Activated naive CD8-positive, alpha-beta T cell (primary cell): ENCODE measurements around the gene GLRX5.

Source experiments
- H3K27ac Mint-ChIP-seq: one replicate; pipeline ENCODE4 v1.8.0; 2021; ENCODE audit warnings: mixed read lengths
- H3K27me3 Mint-ChIP-seq: one replicate; pipeline ENCODE4 v1.8.0; 2021; ENCODE audit warnings: mixed read lengths
- H3K36me3 Mint-ChIP-seq: one replicate; pipeline ENCODE4 v1.8.0; 2021; ENCODE audit warnings: mixed read lengths
- H3K4me1 Mint-ChIP-seq: one replicate; pipeline ENCODE4 v1.8.0; 2021; ENCODE audit warnings: low read depth, mixed read lengths
- H3K4me3 Mint-ChIP-seq: one replicate; pipeline ENCODE4 v1.8.0; 2021; ENCODE audit warnings: mild to moderate bottlenecking, mixed read lengths
- H3K9me3 Mint-ChIP-seq: one replicate; pipeline ENCODE4 v1.8.0; 2021; ENCODE audit warnings: low read depth, mixed read lengths

The GLRX5 gene

GRCh38 chr14:95545515-95546168, 10.8 kb downstream of the GLRX5 start:
- Mint-ChIP-seq H3K27ac (no peak overlapping the region), H3K9me3 (no peaks in the 10 kb centered on the region), H3K4me1 (peaks cover 17% of the 10 kb centered on the region), H3K36me3 (peaks cover 11% of the 10 kb centered on the region), H3K4me3 (no peak overlapping the region), H3K27me3 (no peaks in the 10 kb centered on the region)

- H3K27me3 Mint-ChIP-seq: no peaks in the 10 kb centered on the region
- H3K36me3 Mint-ChIP-seq: peaks cover 11% of the 10 kb centered on the region
- no peak overlapping the region for H3K27ac Mint-ChIP-seq
- peaks cover 13% of the 10 kb centered on the region for H3K4me1 Mint-ChIP-seq
- no peak overlapping the region for H3K4me3 Mint-ChIP-seq
- H3K9me3 Mint-ChIP-seq: no peaks in the 10 kb centered on the region
Measured at GRCh38 chr14:95547272-95547625, 12.4 kb downstream of the GLRX5 start.

- Mint-ChIP-seq H3K4me1 (peaks cover 13% of the 10 kb centered on the region), H3K4me3 (no peak overlapping the region), H3K27me3 (no peaks in the 10 kb centered on the region), H3K27ac (no peak overlapping the region), H3K9me3 (no peaks in the 10 kb centered on the region), H3K36me3 (peaks cover 11% of the 10 kb centered on the region)
Measured at GRCh38 chr14:95547626-95548327, 12.9 kb downstream of the GLRX5 start.

GRCh38 chr14:95548328-95548929, 13.6 kb downstream of the GLRX5 start:
- Mint-ChIP-seq H3K36me3 (peaks cover 11% of the 10 kb centered on the region), H3K4me1 (peaks cover 13% of the 10 kb centered on the region), H3K27ac (no peak overlapping the region)

GRCh38 chr14:95549656-95550585, 15.1 kb downstream of the GLRX5 start:
- H3K36me3 Mint-ChIP-seq: peaks cover 7% of the 10 kb centered on the region
- no peaks in the 10 kb centered on the region for H3K27me3 Mint-ChIP-seq
- H3K9me3 Mint-ChIP-seq: no peaks in the 10 kb centered on the region
- H3K4me1 Mint-ChIP-seq: peaks cover 9% of the 10 kb centered on the region
- H3K4me3 Mint-ChIP-seq: no peak overlapping the region
- H3K27ac Mint-ChIP-seq: no peak overlapping the region

More at GRCh38 chr14:95548328-95548929, 13.6 kb downstream of the GLRX5 start:
- no peaks in the 10 kb centered on the region for H3K9me3 Mint-ChIP-seq
- H3K27me3 Mint-ChIP-seq: no peaks in the 10 kb centered on the region
- H3K4me3 Mint-ChIP-seq: no peak overlapping the region

GRCh38 chr14:95551435-95551834, 16.6 kb downstream of the GLRX5 start:
- Mint-ChIP-seq H3K27ac (no peak overlapping the region), H3K27me3 (no peaks in the 10 kb centered on the region), H3K9me3 (no peaks in the 10 kb centered on the region), H3K4me3 (no peak overlapping the region), H3K4me1 (no peaks in the 10 kb centered on the region), H3K36me3 (peaks cover 7% of the 10 kb centered on the region)

- no peaks in the 10 kb centered on the region for H3K27me3 Mint-ChIP-seq
- H3K4me3 Mint-ChIP-seq: no peak overlapping the region
Measured at GRCh38 chr14:95553141-95553540, 18.3 kb downstream of the GLRX5 start.

GRCh38 chr14:95555053-95555452, 20.2 kb downstream of the GLRX5 start:
- no peaks in the 10 kb centered on the region for H3K27me3 Mint-ChIP-seq
- no peaks in the 10 kb centered on the region for H3K9me3 Mint-ChIP-seq
- no peaks in the 10 kb centered on the region for H3K4me1 Mint-ChIP-seq
- H3K4me3 Mint-ChIP-seq: no peak overlapping the region
- no peak overlapping the region for H3K27ac Mint-ChIP-seq
- H3K36me3 Mint-ChIP-seq: no peaks in the 10 kb centered on the region

More at GRCh38 chr14:95553141-95553540, 18.3 kb downstream of the GLRX5 start:
- Mint-ChIP-seq H3K9me3 (no peaks in the 10 kb centered on the region), H3K4me1 (no peaks in the 10 kb centered on the region), H3K27ac (no peak overlapping the region), H3K36me3 (peaks cover 5% of the 10 kb centered on the region)

GRCh38 chr14:95557291-95557690, 22.4 kb downstream of the GLRX5 start:
- H3K4me3 Mint-ChIP-seq: no peak overlapping the region
- H3K27ac Mint-ChIP-seq: no peak overlapping the region
- peaks cover 3% of the 10 kb centered on the region for H3K4me1 Mint-ChIP-seq
- H3K36me3 Mint-ChIP-seq: no peaks in the 10 kb centered on the region
- H3K9me3 Mint-ChIP-seq: no peaks in the 10 kb centered on the region
- peaks cover 5% of the 10 kb centered on the region for H3K27me3 Mint-ChIP-seq

GRCh38 chr14:95557832-95558231, 23.0 kb downstream of the GLRX5 start:
- Mint-ChIP-seq H3K9me3 (no peaks in the 10 kb centered on the region), H3K36me3 (no peaks in the 10 kb centered on the region), H3K27ac (no peak overlapping the region), H3K4me1 (peaks cover 3% of the 10 kb centered on the region), H3K4me3 (no peak overlapping the region), H3K27me3 (peaks cover 5% of the 10 kb centered on the region)

GRCh38 chr14:95559203-95559602, 24.4 kb downstream of the GLRX5 start:
- H3K9me3 Mint-ChIP-seq: no peaks in the 10 kb centered on the region
- no peak overlapping the region for H3K27ac Mint-ChIP-seq
- H3K36me3 Mint-ChIP-seq: no peaks in the 10 kb centered on the region
- peaks cover 3% of the 10 kb centered on the region for H3K4me1 Mint-ChIP-seq
- peaks cover 5% of the 10 kb centered on the region for H3K27me3 Mint-ChIP-seq
- H3K4me3 Mint-ChIP-seq: no peak overlapping the region

- no peak overlapping the region for H3K4me3 Mint-ChIP-seq
- H3K36me3 Mint-ChIP-seq: no peaks in the 10 kb centered on the region
- H3K27me3 Mint-ChIP-seq: peaks cover 5% of the 10 kb centered on the region
- no peak overlapping the region for H3K27ac Mint-ChIP-seq
- H3K4me1 Mint-ChIP-seq: peaks cover 3% of the 10 kb centered on the region
- no peaks in the 10 kb centered on the region for H3K9me3 Mint-ChIP-seq
Measured at GRCh38 chr14:95561001-95561412, 26.2 kb downstream of the GLRX5 start.

GRCh38 chr14:95562892-95563685, 28.2 kb downstream of the GLRX5 start:
- H3K27ac Mint-ChIP-seq: no peak overlapping the region
- H3K36me3 Mint-ChIP-seq: no peaks in the 10 kb centered on the region
- H3K9me3 Mint-ChIP-seq: no peaks in the 10 kb centered on the region
- H3K4me1 Mint-ChIP-seq: peaks cover 3% of the 10 kb centered on the region
- peaks cover 5% of the 10 kb centered on the region for H3K27me3 Mint-ChIP-seq
- H3K4me3 Mint-ChIP-seq: no peak overlapping the region

- Mint-ChIP-seq H3K36me3 (no peaks in the 10 kb centered on the region), H3K4me1 (peaks cover 3% of the 10 kb centered on the region), H3K27ac (no peak overlapping the region), H3K4me3 (no peak overlapping the region), H3K27me3 (peaks cover 5% of the 10 kb centered on the region), H3K9me3 (no peaks in the 10 kb centered on the region)
Measured at GRCh38 chr14:95564060-95564459, 29.2 kb downstream of the GLRX5 start.
